Stromal cell of bone marrow (primary cell): ENCODE measurements around the gene IRX3.
A peak's percentile ranks its signal among the peaks of the same experiment; 100 is the strongest.

Experiments
- DNase-seq: peaks from one replicate; pipeline ENCODE4 v3.0.0-alpha.2; 2012; ENCODE audit warnings: low read depth

Gene IRX3

DNA sequence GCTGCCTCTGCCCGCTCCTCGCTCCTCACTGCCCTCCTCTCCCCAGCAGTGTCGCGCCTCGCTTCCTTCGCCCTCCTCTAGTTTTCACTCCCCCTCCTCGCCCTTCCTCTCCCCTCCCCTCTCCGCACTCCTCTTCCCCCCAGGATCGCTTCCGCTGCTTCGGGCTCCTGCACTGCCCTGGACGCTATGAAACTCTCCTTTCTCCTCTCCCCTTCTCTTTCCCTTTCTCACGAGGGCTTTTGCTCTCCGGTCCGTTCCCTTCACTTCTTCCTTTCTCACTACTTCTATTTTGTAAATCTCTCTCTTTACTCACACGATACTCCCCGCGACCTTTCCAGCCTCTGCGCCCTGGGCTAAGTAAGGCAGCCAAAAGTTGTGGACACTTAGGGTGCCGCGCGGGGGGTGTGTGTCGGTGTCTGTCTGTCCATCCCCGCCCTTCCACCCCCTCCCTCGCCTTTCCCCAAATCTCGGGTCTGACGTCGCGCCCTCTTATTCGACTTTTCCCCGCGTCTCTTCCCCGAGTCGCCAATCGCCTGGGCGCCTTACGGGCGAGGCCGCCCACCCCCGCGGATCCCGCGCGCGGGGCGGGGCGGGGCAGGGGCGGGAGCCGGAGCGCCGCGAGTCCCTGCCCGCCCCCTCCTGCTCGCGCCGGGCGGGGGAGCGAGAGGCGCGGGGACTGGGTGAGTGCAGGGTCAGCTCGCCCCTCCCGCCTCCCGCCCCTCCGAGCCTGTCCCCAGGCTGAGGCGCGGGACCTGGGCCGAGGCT, at the start of gene IRX3:
Gene IRX3, minus strand, starts transcription at position 422 of the 765 bp plus-strand sequence. CDS start 737 bp downstream, outside the sequence.
- peak; percentile 95 for DNase-seq

DNA sequence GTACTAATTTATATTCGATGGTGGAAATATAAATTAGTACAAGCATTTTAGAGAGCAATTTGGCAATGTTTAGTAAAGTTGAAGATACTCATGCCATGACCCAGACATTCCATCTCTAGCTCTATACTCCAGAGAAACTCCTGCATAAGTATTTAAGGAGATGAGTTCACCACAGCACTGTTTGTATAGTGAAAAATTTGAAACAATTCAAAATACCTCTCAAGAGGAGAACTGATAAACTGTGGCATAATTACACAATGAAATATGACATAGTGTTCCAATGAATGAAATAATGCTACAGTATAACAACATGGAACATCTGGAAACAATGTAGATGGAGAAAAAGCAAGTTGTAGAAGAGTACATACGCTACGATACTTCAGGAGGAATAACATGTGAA, 48.6 kb upstream of the IRX3 start:
- DNase-seq, result no peak

DNA sequence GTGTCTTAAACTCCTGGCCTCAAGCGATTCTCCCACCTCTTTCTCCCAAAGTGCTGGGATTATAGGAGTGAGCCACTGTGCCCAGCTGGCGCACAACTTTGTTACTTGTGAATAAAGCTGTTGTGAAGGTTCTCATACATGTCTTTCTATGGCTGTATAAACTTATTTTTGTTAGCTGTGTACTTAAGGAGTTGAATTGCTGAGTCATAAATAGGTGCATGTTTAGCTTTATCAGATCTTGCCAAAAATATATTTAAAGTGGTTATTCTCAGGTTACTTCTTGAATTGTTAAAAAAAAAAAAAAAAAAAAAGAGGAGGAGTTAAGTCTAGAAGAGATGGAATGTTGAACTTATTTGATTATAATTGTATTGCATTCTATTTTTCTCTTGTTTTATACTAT, 47.6 kb upstream of the IRX3 start:
- DNase-seq, result no peak

DNA sequence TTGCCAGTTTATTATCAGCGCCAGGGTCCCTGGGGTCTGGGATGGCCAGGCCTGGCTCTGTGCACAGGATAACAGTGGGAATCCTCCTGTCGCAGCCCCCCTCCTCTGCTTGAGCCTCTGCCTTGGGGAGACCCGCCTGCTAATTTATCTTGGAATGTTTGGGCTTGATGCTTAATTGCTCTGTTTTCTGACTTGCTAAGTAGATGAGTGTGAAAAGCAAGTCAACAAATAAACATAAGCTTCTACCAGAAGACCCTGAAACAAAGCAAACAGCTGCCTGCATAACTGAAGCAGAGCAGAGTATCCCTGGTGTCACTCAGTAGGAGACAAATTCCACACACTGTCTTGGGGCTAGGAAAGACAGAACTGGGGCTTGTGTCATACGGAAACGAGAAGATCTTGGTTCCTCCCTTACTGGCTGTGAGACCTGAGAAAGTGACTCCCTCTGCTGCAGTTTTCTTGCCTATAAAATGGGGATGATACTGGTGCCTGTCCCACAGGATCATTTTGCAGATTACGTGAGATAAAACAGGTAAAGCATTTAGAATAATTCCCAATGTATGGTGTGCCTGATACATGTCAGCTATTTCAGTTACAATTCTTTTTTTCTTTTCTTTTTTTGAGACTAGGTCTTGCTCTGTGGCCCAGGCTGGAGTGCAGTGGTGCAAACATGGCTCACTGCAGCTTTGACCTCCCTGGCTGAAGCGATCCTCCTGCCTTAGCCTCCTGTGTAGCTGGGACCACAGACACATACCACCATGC, 44.8 kb upstream of the IRX3 start:
- no peak for DNase-seq

DNA sequence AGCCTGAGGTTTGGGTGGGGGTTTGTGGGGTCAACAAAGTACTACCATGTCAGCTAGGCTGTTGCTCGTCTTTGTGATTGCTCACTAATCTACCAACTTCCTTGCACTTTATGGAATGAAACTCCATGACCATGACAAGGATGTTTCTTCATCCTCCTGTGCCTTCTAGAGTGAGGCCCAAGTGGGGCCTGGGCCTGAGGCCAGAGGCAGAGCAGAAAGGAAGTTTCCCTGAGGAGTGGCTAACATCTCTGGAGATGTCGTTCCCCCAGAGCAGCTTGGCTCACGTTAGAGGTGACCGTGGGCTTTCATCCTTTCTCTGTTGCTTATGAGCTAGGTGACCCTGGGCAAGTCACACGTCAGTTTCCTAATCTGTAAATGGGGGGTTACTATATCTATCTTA, 41.0 kb upstream of the IRX3 start:
- DNase-seq, result no peak

DNA sequence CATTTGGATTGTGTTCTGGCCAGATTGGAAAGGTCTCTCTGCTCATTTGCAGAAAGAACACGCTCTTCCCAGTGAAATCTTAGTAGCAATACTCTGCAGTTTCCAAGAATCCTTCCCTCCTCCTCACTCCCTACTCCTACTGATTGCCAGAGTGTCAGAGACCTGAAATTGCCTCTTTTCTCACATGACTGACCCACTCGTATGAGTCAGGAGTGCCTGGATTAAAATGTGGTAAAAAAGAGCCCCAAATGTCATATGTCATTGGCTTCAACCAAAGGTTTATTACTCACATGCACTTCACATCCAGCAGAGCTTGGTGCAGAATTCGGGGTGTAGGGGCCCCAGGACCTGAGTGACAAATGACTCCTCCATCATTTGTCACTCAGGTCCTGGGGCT, 39.7 kb upstream of the IRX3 start:
- DNase-seq, result peak; percentile 82

DNA sequence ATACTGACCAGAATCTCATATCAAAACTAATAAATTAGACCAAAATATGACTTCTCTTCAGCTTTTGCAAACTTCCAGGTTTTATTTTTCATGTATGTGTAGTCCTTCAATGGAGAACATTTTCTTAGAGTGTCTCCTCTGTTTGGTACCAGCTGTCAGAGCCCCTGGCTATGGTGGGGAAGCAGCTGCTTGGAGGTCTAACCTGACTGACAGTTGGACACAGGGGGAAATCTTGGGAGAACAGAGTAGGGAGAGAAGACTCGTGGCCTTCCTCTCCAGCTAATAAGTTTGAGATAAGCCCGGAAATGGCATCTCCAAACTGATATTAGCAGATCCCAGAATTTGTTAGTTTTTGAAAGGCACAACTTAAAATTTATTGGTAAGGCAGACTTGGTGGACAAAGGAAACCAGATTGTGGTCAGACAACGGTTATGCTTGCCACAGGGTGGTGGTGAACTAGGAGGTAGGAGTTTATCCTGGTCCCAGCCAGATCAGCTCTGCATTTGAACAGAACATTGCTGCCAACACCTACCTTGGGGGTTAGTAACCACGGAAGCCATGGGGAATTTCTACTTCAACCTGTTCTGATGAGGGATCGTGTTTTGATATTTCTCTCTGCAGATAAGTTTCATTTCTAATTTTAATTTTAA, 39.2 kb upstream of the IRX3 start:
- no peak for DNase-seq

DNA sequence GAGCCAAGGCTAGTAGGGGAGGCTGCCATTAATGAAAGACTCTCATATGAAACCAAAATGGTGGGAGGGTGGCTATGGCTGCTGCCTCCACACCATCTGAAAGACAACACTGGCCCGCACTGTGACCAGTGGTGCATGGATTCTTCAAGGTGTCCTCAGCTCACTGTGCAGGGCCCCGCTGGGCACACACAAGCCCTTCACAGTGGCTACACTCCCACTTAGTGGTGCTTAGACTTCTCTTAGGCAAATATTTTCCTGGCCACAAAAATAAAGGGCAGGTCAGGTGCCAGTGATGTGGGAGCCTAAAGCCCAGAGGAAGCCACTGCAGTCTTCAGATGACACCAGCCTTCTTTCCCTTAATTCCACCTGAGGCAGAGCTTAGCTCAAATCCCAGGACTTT, 38.1 kb upstream of the IRX3 start:
- DNase-seq, result no peak

DNA sequence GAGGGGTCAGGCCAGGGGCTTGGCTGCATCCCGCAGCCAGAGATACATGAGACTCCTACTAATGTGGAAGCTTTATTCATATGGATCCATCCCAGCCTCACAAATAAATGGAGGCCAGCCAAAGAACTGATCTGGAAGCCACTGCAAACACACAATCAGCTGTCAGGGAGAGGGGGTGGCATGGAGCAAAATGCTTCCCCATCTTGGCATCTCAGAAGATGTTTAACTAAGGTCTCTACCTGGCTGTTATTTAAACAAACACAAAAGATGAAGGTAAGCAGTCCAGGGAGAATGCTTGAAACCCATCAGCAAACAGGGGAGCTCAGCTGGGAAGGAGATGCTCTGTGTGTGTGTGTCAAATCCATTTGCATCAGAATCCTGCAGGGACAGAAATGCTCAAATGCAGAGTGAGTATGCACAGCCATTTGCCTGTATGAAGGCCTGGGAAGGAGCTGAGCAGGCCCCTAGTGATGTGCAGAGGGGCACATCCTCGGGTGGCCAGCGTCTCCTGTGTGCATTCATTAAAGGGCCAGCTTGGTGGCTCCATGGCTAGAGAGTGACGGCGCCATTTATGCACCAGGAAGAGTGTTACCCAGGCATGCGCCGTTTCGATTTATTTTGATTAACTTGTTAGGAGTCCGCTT, 34.2 kb upstream of the IRX3 start:
- DNase-seq, result no peak

DNA sequence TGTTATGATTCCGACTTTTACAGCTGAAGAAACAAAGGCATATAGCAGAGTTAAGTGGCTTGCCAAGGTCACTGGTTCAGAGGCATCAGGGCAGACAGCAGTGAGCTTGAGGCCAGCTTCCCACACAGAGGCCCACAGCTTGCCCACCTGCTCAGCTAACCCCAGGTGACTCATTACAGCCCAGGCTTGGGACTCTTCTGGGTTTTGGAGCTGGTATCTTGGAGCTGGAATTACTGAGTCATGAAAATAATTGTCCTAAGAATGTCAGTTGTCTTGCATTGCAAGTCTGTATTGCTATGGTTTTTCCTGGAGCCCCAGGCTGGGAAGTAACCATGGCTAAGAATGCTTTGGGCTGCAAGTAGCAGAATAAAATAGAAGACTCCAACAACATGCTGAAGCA, 32.4 kb upstream of the IRX3 start:
- DNase-seq, result peak; percentile 49

DNA sequence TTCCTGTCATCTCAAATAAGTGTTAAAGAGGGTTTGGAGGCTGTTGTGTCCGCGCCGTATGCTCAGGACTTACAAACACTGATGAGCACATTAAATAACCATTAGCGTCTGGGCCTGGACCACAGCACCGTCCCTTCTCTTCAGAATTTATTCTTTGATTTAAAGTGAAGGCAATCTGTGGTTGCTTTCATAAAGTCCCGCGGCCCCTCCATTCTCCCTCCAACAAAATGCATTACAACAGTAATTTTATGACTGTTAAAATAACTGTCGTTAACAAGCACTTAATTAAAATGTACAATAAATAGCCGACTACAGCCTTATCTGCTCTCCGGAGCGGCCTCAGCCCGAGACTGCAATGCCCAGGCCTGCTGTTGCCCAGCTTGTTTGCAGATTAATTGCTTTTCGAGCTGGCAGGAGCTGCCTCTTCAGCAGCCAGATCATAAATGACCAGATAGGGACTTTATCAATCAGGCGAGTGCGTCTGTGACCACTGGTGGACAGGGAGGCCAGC, 30.6 kb upstream of the IRX3 start:
- no peak for DNase-seq

DNA sequence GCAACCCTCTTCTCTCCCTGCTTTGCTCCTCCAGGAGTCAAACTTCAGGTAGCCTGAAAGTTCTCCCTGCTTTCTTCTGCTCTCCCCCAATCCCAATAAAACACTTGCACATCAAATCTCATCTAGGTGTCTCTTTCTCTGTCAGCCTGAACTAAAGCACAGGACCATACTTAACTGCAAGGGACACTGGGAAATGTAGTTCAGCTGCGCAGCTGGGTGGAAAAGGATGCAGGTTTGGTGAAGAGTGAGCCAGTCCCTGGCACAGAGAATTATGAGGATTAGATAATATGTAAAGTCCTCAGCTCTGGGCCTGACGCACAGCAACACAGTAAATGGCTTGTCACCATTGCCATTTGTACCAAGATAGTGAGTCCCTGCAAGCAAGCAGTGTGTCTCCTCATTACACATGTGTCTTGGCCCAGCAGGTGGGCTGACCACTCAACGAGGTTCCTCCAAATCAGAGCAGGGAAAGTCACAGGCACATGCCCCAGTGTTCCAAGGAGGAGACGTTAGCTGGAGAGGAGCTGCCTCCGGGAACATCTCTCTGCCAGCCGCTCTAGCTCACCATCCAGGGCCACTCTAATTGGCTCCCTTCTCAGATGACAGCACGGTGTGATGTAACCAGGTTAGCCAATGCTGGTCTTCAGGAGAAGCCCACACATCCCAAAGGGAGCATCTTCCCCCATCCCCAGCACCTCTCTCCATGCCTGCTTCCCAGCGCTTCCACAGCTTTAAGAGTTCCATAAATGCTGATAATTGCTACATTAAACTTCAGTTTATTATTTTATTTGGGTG, 29.7 kb upstream of the IRX3 start:
- no peak for DNase-seq

DNA sequence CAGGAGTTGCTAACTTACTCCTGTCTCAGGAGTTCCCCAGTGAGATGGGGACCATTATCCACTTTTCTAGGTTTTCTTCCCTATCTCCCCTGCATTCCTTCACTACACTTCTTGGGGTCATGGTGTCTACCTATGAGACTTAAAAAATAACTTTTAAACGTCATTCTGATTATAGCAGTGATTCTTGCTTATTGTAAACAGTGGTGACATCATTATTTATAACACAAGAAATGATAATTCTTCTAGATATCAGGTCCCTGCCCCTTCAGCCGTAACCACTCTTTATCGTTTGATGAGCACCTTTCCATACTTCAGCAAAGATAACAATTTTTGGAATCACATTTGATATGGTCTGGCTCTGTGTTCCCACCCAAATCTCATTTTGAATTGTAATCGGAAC, 27.2 kb upstream of the IRX3 start:
- DNase-seq, result no peak

DNA sequence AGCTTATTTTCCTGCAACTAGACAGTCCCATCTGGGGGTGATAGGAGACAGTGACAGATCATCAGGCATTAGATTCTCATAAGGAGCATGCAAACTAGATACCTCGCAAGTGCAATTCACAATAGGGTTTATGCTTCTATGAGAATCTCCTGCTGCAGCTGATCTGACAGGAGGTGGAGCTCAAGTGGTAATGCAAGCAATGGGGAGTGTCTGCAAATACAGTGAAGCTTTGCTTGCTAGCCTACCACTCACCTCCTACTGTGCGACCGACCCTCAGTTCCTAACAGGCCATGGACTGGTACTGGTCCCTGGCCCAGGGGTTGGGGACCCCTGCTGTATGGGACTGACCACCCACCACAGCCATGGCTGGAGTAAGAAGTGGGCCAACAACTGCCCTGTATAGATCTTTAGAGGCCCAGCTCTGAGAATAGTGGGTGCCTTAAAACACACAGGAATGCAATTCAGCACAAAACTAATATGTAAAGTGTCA, 26.0 kb upstream of the IRX3 start:
- DNase-seq, result no peak

DNA sequence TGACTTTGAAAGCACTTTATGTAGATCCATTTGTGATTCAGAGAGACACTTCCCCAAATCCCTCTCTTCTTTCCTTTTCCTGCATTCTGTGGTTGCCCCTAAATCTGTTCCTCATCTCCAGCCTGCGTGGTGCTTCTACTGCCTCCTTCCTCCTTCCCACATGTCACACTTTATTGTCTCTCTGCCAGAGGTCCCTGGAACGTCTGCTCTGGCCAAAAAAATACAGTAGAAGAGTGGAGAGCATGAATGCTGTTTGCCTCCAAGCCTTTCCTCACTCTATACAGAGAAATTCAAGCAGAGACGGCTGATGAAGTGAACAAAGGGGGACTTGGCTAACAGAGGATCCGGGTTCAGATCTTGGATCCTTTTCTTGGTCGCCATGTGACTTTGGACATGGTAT, 22.8 kb upstream of the IRX3 start:
- no peak for DNase-seq

DNA sequence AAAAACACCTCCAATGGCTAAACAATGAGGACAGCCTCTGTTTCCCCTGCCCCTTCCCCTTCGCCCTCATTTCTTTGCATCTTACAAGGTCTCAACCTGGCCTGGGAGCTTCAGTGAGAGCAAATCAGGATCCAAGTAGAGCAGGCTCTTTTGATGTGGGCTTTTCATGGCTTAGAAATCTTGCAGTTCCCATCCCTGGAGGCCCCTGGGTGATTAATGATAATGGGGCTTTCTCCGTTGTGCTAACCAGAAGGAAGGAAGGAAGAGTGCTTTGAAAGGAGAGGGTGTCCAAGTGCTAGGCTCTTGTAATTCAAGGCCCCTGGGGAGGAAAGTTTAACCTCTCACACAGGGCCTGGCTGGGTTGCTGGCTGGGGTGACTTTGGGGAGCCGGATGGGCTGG, 18.5 kb upstream of the IRX3 start:
- DNase-seq, result no peak

DNA sequence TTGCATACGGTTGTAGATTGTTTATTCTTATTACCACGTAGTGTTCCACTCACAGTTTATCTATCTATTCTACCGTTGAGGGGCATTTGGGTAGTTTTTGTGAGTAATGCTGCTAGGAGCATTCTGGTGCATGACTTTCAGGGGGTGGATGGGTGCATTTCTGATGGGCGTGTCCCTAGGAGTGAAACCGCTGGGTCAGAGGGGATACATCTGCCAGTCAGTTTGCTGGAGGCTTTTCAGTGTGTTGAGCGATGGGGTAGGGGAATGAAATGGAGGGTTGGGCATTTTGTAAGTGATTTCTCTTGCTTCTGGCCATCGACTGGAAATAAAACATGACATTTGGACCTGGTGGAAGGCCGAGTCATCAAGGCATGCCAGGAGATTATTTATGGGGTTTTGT, 17.0 kb upstream of the IRX3 start:
- DNase-seq, result no peak

DNA sequence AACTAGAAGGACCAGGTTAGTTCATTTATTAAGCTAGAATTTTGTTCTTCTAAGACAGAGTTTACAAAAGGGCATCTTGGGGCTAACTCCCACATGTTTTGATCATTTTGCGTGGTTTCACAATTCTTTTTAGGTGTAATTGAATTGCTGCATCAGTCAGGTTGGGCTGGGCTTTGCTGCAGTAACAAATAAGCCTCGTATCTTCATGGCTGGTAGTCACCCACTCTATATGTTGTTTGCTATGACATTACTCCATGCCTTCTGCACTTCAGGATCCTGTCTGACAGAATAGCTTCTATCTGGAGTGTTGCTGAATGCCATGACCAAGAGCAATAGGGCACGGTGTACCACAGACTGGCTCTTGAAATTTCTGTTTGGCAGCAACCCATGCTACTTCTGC, 10.6 kb upstream of the IRX3 start:
- DNase-seq, result no peak

DNA sequence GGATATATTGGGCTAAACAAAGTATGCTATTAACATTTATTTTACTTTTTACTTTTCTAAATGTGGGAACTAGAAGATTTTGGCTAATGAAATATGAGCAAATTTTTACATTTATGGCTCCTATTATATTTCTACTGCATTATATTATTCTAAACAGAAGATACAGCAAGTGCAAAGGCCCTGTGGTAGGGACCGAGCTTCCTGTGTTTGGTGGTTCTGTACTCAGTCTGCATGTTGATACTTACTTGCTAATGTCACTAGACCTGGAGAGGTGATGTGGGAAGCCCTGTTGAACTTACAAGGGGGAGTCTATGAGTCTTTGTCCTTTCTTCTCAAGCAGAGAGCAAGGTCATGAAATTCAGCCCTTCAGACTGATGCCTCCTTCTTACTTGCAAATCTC, 10.0 kb upstream of the IRX3 start:
- no peak for DNase-seq

DNA sequence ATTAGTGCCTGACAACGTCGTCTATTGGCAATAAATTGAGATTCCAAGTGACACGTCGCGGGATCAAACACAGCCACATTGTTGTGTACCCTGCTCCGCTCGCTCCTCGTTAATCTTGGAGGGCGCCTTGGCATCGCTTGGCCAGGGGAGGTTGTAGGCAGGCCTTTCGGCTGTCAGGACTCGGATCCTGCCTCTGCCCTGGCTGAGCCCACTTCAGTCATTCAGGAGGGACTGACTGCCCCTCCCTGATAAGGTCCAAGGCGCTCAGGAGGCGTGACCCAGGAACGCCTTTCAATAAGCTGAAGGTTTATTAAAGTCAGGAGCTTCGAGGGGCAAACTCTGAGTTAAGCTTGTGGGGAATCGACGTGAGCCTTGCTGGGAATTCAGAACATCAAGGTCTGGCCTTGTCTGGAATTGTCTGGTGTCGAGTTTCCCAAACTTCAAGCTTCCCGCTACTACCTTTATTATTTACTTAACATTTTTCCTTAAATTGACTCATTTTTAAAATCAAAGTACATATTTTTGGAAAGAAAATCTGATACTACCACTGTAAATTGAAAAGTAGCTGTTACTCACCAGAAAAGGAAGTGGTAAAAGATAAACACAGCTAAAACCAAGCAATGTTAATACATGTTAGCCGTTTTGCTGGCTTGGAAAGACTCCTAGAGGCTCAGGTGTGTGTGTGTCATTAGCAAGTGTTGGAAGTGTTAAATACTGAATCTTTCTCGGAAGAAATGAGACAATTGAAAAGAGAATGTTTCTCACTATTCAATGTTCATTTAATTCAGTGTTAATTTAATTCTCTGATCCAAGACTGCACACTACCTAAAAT, 5.3 kb upstream of the IRX3 start:
- no peak for DNase-seq
